Thyroid gland (tissue), 4 donors: ENCODE data around the gene CUL2. TPM values are rescaled to one million over a fixed set of nuclear protein-coding genes. Genes with fewer than 3 reads are reported as not detected.

Experiments
- DNase-seq, 2 donors: peaks; one replicate each; pipeline ENCODE4 v3.0.0-alpha.2; 2019
- H3K27ac ChIP-seq, 3 donors: fragments of 200-600 bp; sonication (generic); 1 replicate in 2 of 3; 2 replicates in 1 of 3; pipeline ENCODE4 v1.5.1; 2016 to 2019; ENCODE audit warnings: mild to moderate bottlenecking in 1 of 3, moderate library complexity in 1 of 3
- H3K27me3 ChIP-seq: fragments of 200-600 bp; sonication (generic); one replicate; pipeline ENCODE4 v1.5.1; 2019
- H3K36me3 ChIP-seq, 2 donors: fragments of 200-600 bp; sonication (generic); one replicate each; pipeline ENCODE4 v1.5.1; 2016 to 2019
- H3K4me1 ChIP-seq, 2 donors: fragments of 200-600 bp; sonication (generic); one replicate each; pipeline ENCODE4 v1.5.1; 2017 to 2019
- H3K4me3 ChIP-seq, 3 donors: fragments of 200-600 bp; sonication (generic); replicated peaks in 1 of 3; 1 replicate in 2 of 3; 2 replicates in 1 of 3; pipeline ENCODE4 v1.5.1; 2016; ENCODE audit warnings: mild to moderate bottlenecking in 1 of 3
- H3K9me3 ChIP-seq: fragments of 200-600 bp; sonication (generic); one replicate; pipeline ENCODE4 v1.5.1; 2017
- CTCF ChIP-seq, 6 experiments: fragments of 200-600 bp in 3 of 6; fragments of 450-650 bp in 3 of 6; sonication (generic) in 3 of 6; IDR thresholded peaks; one replicate each; pipeline ENCODE4 v1.5.1; 2016 to 2019; ENCODE audit warnings: antibody characterized with exemption in 6 of 6, mild to moderate bottlenecking in 2 of 6, inconsistent platforms in 1 of 6, moderate library complexity in 1 of 6
- POLR2A ChIP-seq, 2 donors: fragments of 450-650 bp; IDR thresholded peaks; one replicate each; pipeline ENCODE4 v1.6.1; 2017; ENCODE audit warnings: antibody characterized with exemption in 2 of 2, mild to moderate bottlenecking in 2 of 2, moderate library complexity in 1 of 2
- WGBS, 2 donors: methylation state at CpG; one replicate each; pipeline ENCODE4 v1.1.5; 2017; 5-methylcytosine and 5-hydroxymethylcytosine counted together
- intact Hi-C: fragments of 100-400 bp; cut with DNase I; formaldehyde crosslinking; loops from one replicate; pipeline ENCODE4 v1.15.1; 2023
- total RNA-seq, 4 donors: library from RNA; depleted of rRNA; stranded (reverse); fragments of >200 nt; gene quantifications; one replicate each; pipeline ENCODE4 v1.2.3, GENCODE V29; 2016

The CUL2 gene
- total RNA-seq, 4 donors from 2014 or later = 16.5 to 19.0 (median 18.2) TPM

GRCh38 chr10:35130663-35131062, 40.5 kb upstream of the CUL2 start:
- WGBS, 2 donors = 44 to 57% methylated on average over 4 of the region's 4 CpGs
- no peak for DNase-seq
- intact Hi-C loops = no loop called here
- no peak for TF ChIP-seq POLR2A (IDR thresholded peaks at IDR 0.05)
- TF ChIP-seq CTCF (IDR thresholded peaks at IDR 0.05) = no peak
- no peaks in the 10 kb centered on the region for H3K27me3 ChIP-seq
- no peak overlapping the region for H3K4me3 ChIP-seq
- H3K4me1 ChIP-seq = peaks cover 19 to 39% of the 10 kb centered on the region in 2 donors
- H3K9me3 ChIP-seq = no peaks in the 10 kb centered on the region
- H3K36me3 ChIP-seq = no peaks in the 10 kb centered on the region
- H3K27ac ChIP-seq = peak overlapping the region in 2 of 3 donors; percentile 6 to 37

- intact Hi-C loops = loop anchor here (10.0 kb wide), 1 partner anchor 206 kb away; the partner anchor contains the start of gene CCNY
- 96 to 98% methylated on average over 1 of the region's 1 CpG for WGBS, 2 donors
Observed at GRCh38 chr10:35129185-35129674, 39.1 kb upstream of the CUL2 start.

GRCh38 chr10:35127289-35127891, 37.2 kb upstream of the CUL2 start:
- peak; percentile 56 to 67 for DNase-seq
- H3K4me1 ChIP-seq = peaks cover 19 to 39% of the 10 kb centered on the region in 2 donors
- no peaks in the 10 kb centered on the region for H3K36me3 ChIP-seq
- TF ChIP-seq POLR2A (IDR thresholded peaks at IDR 0.05) (no peak), CTCF (IDR thresholded peaks at IDR 0.05) (no peak)
- intact Hi-C loops = loop anchor here (10.0 kb wide), 1 partner anchor 207 kb away; the partner anchor contains the start of gene CCNY
- peak overlapping the region; percentile 98 to 99 (median 99) for H3K27ac ChIP-seq
- peak overlapping the region; percentile 64 to 96 (median 80) for H3K4me3 ChIP-seq
- H3K9me3 ChIP-seq = no peaks in the 10 kb centered on the region
- H3K27me3 ChIP-seq = no peaks in the 10 kb centered on the region
- 0 to 1% methylated on average over 16 to 22 of the region's 56 CpGs for WGBS, 2 donors

More at GRCh38 chr10:35129185-35129674, 39.1 kb upstream of the CUL2 start:
- no peaks in the 10 kb centered on the region for H3K27me3 ChIP-seq
- H3K4me1 ChIP-seq = peaks cover 19 to 39% of the 10 kb centered on the region in 2 donors
- no peak for DNase-seq
- no peaks in the 10 kb centered on the region for H3K36me3 ChIP-seq
- H3K27ac ChIP-seq = peak overlapping the region in 2 of 3 donors; percentile 18 to 21
- no peak overlapping the region for H3K4me3 ChIP-seq
- no peaks in the 10 kb centered on the region for H3K9me3 ChIP-seq
- TF ChIP-seq CTCF (IDR thresholded peaks at IDR 0.05) = no peak
- no peak for TF ChIP-seq POLR2A (IDR thresholded peaks at IDR 0.05)

GRCh38 chr10:35126530-35127288, 36.6 kb upstream of the CUL2 start, which contains the start of gene CREM:
Gene CREM, plus strand, starts transcription at chr10:35126846. Its CDS starts 10,990 bp downstream, at chr10:35137836.
- DNase-seq = peak; percentile 100
- 4 to 7% methylated on average over 22 to 37 of the region's 80 CpGs for WGBS, 2 donors
- intact Hi-C loops = loop anchor here (10.0 kb wide), 1 partner anchor 208 kb away; the partner anchor contains the start of gene CCNY
- H3K4me1 ChIP-seq = peaks cover 19 to 39% of the 10 kb centered on the region in 2 donors
- H3K36me3 ChIP-seq = no peaks in the 10 kb centered on the region
- H3K9me3 ChIP-seq = no peaks in the 10 kb centered on the region
- TF ChIP-seq CTCF (IDR thresholded peaks at IDR 0.05) (peak; percentile 77 to 94 (median 86)), POLR2A (IDR thresholded peaks at IDR 0.05) (peak; percentile 96 to 100)
- no peaks in the 10 kb centered on the region for H3K27me3 ChIP-seq
- peak within 1 kb of the TSS; percentile 98 to 99 (median 99) for H3K27ac ChIP-seq
- H3K4me3 ChIP-seq = peak within 1 kb of the TSS; percentile 64 to 96 (median 80)
